ENCODE data around the gene WDR12.
"Not testable (repeated sequence)": the region's sequence is repeated elsewhere in the genome, so short reads cannot be mapped to it uniquely, and the experiment has no call there.

The WDR12 gene

DNA sequence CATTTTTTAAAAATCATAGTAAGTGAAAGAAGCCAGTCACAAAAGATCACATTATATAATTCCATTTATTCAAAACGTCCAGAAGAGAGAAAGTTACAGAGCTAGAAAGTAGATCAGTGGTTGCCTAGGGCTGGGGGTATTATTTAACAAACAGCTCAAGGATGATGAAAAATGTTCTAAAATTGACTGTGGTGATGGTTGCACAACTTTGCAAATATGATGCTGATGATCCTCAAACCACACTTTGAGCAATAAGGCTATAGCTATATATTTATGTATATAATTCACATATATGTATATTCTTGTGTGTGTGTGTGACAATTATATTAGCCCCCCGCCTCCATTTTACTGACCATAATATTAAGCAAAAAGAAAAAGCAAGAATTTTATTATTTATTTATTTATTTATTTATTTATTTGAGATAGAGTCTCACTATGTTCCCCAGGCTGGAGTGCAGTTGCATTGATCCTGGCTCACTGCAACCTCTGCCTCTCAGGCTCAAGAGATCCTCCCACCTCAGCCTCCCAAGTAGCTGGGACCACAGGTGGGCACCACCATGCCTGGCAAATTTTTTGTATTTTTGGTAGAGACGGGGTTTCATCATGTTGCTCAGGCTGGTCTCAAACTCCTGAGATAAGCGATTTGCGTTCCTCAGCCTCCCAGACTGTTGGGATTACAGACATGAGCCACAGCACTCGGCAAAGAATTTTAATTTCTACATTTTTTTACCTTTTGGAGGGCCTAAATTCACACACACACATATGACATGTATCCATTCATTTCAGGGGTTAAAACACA is 1.9 kb downstream of the WDR12 start:
- Histone ChIP-seq H3K36me3 (peaks cover 0 to 11% (median 5%) of the 10 kb centered on the region in 3 donors), H3K27ac (no peak overlapping the region), H3K4me3 (no peak overlapping the region), H3K27me3 (no peaks in the 10 kb centered on the region), H3K4me1 (peaks cover 0 to 24% (median 8%) of the 10 kb centered on the region in 4 donors), H3K9me3 (no peaks in the 10 kb centered on the region)
- TF ChIP-seq, protein P1, sequence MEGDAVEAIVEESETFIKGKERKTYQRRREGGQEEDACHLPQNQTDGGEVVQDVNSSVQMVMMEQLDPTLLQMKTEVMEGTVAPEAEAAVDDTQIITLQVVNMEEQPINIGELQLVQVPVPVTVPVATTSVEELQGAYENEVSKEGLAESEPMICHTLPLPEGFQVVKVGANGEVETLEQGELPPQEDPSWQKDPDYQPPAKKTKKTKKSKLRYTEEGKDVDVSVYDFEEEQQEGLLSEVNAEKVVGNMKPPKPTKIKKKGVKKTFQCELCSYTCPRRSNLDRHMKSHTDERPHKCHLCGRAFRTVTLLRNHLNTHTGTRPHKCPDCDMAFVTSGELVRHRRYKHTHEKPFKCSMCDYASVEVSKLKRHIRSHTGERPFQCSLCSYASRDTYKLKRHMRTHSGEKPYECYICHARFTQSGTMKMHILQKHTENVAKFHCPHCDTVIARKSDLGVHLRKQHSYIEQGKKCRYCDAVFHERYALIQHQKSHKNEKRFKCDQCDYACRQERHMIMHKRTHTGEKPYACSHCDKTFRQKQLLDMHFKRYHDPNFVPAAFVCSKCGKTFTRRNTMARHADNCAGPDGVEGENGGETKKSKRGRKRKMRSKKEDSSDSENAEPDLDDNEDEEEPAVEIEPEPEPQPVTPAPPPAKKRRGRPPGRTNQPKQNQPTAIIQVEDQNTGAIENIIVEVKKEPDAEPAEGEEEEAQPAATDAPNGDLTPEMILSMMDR (IDR thresholded peaks at IDR 0.05) = no peak
- intact Hi-C loops (cut with DNase I; ENCODE audit: low total_unique reads) = no loop called here
- no peak for DNase-seq

DNA sequence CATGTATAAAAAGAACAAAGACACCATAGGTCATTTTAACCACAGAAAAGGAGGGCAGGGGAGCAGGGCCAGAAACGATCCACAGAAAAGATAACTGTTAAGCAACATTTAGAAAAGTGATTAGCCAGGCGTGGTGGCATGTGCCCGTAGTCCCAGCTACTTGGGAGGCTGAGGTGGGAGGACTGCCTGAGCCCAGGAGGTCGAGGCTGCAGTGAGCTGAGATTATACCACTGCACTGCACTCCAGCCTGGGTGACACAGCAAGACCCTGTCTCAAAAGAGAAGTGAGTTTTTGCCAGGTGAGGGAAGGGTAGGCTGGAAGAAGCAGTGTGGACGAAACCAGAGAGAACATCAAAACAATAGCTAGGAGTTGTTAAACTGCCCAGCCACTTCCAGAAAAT is 3.3 kb downstream of the WDR12 start:
- Histone ChIP-seq H3K36me3 (peaks cover 0 to 11% (median 5%) of the 10 kb centered on the region in 3 donors), H3K4me3 (no peak overlapping the region), H3K27me3 (no peaks in the 10 kb centered on the region), H3K4me1 (peaks cover 0 to 18% (median 8%) of the 10 kb centered on the region in 4 donors), H3K9me3 (no peaks in the 10 kb centered on the region), H3K27ac (no peak overlapping the region)
- DNase-seq = no peak
- TF ChIP-seq, protein P1 (IDR thresholded peaks at IDR 0.05) = no peak
- intact Hi-C loops (cut with DNase I; ENCODE audit: low total_unique reads) = no loop called here

DNA sequence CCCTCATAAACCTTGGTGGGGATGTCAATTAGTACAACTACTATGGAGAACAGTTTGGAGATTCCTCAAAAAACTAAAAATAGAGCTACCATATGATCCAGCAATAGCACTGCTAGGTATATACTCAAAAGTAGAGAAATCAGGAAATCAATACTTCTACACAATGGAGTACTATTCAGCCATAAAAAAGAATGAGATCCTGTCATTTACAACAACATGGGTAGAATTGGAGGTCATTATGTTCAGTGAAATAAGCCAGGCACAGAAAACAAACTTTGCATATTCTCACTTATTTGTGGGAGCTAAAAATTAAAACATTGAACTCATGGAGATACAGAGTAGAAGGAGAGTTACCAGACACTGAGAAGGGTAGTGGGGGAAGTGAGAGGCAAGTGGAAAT is 6.0 kb downstream of the WDR12 start:
- H3K27me3 ChIP-seq; intact Hi-C loops (cut with DNase I; ENCODE audit: low total_unique reads); H3K4me3 ChIP-seq; H3K4me1 ChIP-seq; H3K27ac ChIP-seq; H3K9me3 ChIP-seq; DNase-seq: not testable (repeated sequence)
- H3K36me3 ChIP-seq = peaks cover 0 to 11% (median 5%) of the 10 kb centered on the region in 3 donors

DNA sequence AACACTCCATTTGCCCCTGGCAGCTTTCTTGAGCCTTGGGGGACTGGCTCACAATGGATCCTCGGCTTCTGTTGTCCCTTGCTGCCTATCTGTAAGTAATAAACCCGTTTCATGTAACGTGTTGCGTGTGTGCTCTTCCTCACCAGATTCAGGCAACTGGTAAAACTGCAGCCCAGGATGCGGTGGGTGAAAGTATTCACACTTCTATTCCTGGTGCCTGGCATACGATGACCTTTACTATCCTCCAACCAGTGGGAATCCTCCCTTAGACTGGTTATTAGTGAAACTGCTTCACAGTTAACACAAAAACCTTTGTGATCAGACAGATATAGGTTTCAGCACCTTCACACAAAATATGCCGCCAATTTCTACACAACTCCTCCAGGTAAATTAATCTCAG is 26.3 kb downstream of the WDR12 start:
- Histone ChIP-seq H3K9me3 (no peaks in the 10 kb centered on the region), H3K36me3 (peaks cover 10 to 64% (median 26%) of the 10 kb centered on the region in 3 donors), H3K4me1 (no peaks in the 10 kb centered on the region), H3K4me3 (no peak overlapping the region), H3K27me3 (no peaks in the 10 kb centered on the region), H3K27ac (no peak overlapping the region)
- intact Hi-C loops (cut with DNase I; ENCODE audit: low total_unique reads) = no loop called here
- TF ChIP-seq, protein P1 (IDR thresholded peaks at IDR 0.05) = no peak
- no peak for DNase-seq

DNA sequence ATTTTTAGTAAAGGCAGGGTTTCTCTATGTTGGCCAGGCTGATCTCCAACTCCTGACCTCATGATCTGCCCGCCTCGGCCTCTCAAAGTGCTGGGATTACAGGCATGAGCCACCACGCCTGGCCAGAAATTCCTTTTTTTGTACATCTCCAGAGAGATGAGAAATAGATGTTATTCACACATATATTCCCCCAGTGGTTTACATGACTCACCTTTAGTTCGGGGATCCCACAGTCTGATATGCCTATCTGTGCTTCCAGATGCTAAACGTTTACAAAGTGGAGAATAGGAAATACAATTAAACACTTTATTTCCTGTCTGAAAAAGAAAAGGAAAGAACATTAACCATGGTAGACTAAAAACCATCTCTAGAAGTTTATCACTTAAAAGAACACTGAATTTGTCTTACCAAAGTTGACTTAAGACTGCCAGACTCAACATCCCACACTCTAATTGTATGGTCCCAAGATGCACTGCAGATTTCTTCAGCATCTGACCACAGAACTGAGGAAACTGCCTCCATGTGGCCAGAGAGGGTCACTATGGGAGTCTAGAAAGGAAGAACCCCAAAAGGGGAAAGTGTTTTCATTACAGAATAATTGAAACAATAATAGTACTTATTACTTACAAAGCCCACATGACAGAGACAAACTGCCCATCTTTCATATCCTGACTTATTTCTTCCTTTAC is 27.3 kb downstream of the WDR12 start:
- intact Hi-C loops (cut with DNase I; ENCODE audit: low total_unique reads) = no loop called here
- H3K27me3 ChIP-seq = no peaks in the 10 kb centered on the region

More for the DNA sequence above, 27.3 kb downstream of the WDR12 start:
- TF ChIP-seq, protein P1 (IDR thresholded peaks at IDR 0.05) = no peak
- DNase-seq = no peak
- Histone ChIP-seq H3K4me3 (no peak overlapping the region), H3K36me3 (peaks cover 7 to 56% (median 26%) of the 10 kb centered on the region in 3 donors), H3K4me1 (no peaks in the 10 kb centered on the region), H3K9me3 (no peaks in the 10 kb centered on the region), H3K27ac (no peak overlapping the region)
